SK-N-SH (cell line): ENCODE results near the gene USP12.

ENCODE experiments used
- CHD2 ChIP-seq: fragments of 150-350 bp; IDR thresholded peaks from 2 replicates; pipeline ENCODE4 v1.6.1; 2018; ENCODE audit warnings: low read length; ENCODE audit not compliant: partially characterized antibody
- ELF1 ChIP-seq: IDR thresholded peaks from 2 replicates; pipeline ENCODE4 v1.4.0; 2012
- EP300 ChIP-seq, 2 experiments: IDR thresholded peaks; 2 replicates each; pipeline versions ENCODE4 v1.4.0 to v1.6.1; 2012; ENCODE audit warnings: borderline replicate concordance in 1 of 2, low read depth in 1 of 2, low read length in 1 of 2
- FOXM1 ChIP-seq: IDR thresholded peaks from 2 replicates; pipeline ENCODE4 v1.4.0; 2012; ENCODE audit warnings: low read depth, mild to moderate bottlenecking
- JUND ChIP-seq: IDR thresholded peaks from 2 replicates; pipeline ENCODE4 v1.4.0; 2012
- MXI1 ChIP-seq: IDR thresholded peaks from 2 replicates; pipeline ENCODE4 v1.6.1; 2012; ENCODE audit warnings: mild to moderate bottlenecking, low read depth, low read length, improper control_type of control experiment
- NRF1 ChIP-seq: IDR thresholded peaks from 2 replicates; pipeline ENCODE4 v1.6.1; 2012; ENCODE audit warnings: low read depth, mild to moderate bottlenecking, low read length
- RAD21 ChIP-seq: IDR thresholded peaks from 2 replicates; pipeline ENCODE4 v1.6.1; 2012; ENCODE audit warnings: mild to moderate bottlenecking, low read length
- RFX5 ChIP-seq: IDR thresholded peaks from 2 replicates; pipeline ENCODE4 v1.6.1; 2012; ENCODE audit warnings: mild to moderate bottlenecking, improper control_type of control experiment, low read length
- TCF12 ChIP-seq: IDR thresholded peaks from 2 replicates; pipeline ENCODE4 v1.4.0; 2012
- YY1 ChIP-seq: IDR thresholded peaks from 2 replicates; pipeline ENCODE4 v1.4.0; 2012; ENCODE audit warnings: low read depth, mild to moderate bottlenecking
- TF ChIP-seq, protein P1 (sequence below): fragments of 200-600 bp; sonication (generic); IDR thresholded peaks from 2 replicates; pipeline ENCODE4 v1.6.1; 2017; ENCODE audit warnings: antibody characterized with exemption, mild to moderate bottlenecking, moderate library complexity
- TF ChIP-seq, protein P2 (sequence below): IDR thresholded peaks from 2 replicates; pipeline ENCODE4 v1.6.1; 2012; ENCODE audit warnings: mild to moderate bottlenecking, low read depth, low read length, moderate library complexity
- TF ChIP-seq, protein P3 (sequence below): IDR thresholded peaks from 2 replicates; pipeline ENCODE4 v1.4.0; 2012; ENCODE audit warnings: low read depth

DNA sequence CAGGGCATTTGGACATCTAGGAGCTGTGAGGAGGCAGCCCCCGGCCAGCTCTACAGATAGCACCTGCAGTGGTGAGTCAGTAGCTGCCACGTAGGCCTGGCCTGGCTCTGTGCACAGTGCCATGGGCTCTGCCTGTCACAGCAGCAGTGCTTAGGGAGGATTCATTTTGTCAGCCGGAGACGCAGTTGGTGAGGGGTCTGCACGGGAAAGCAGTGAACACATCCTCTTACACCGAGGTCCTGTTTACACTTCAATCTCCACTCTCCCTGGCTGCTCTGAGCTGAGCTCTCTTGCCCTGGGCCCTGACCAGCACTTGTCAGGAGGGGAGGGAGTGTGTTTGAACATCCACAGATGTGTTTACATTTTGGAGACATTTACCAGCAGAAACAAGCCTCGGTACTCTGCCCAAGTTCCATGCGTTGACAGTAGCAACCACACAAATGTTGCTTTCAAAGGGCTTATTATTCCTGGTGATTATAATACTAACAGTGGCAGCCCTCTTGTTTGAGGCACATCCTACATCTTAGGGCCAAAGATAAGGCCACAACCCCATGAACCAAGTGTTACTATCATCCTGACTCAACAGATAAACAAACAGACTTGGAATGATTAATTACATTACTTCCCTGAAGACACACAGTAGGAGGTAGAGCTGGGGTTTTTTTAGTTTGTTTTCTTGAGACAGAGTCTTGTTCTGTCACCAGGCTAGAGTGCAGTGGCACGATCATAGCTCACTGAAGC lies 148.9 kb downstream of the USP12 start:
- no peak for TF ChIP-seq RFX5
- no peak for TF ChIP-seq MXI1
- TF ChIP-seq, protein P1, sequence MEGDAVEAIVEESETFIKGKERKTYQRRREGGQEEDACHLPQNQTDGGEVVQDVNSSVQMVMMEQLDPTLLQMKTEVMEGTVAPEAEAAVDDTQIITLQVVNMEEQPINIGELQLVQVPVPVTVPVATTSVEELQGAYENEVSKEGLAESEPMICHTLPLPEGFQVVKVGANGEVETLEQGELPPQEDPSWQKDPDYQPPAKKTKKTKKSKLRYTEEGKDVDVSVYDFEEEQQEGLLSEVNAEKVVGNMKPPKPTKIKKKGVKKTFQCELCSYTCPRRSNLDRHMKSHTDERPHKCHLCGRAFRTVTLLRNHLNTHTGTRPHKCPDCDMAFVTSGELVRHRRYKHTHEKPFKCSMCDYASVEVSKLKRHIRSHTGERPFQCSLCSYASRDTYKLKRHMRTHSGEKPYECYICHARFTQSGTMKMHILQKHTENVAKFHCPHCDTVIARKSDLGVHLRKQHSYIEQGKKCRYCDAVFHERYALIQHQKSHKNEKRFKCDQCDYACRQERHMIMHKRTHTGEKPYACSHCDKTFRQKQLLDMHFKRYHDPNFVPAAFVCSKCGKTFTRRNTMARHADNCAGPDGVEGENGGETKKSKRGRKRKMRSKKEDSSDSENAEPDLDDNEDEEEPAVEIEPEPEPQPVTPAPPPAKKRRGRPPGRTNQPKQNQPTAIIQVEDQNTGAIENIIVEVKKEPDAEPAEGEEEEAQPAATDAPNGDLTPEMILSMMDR = no peak
- TF ChIP-seq TCF12 = no peak
- no peak for TF ChIP-seq NRF1
- no peak for TF ChIP-seq CHD2
- no peak for TF ChIP-seq FOXM1
- no peak for TF ChIP-seq YY1
- no peak for TF ChIP-seq EP300 (IDR thresholded peaks at IDR 0.05; ENCODE audit: borderline replicate concordance in 1 of 2, low read depth in 1 of 2, low read length in 1 of 2)
- TF ChIP-seq, protein P2, sequence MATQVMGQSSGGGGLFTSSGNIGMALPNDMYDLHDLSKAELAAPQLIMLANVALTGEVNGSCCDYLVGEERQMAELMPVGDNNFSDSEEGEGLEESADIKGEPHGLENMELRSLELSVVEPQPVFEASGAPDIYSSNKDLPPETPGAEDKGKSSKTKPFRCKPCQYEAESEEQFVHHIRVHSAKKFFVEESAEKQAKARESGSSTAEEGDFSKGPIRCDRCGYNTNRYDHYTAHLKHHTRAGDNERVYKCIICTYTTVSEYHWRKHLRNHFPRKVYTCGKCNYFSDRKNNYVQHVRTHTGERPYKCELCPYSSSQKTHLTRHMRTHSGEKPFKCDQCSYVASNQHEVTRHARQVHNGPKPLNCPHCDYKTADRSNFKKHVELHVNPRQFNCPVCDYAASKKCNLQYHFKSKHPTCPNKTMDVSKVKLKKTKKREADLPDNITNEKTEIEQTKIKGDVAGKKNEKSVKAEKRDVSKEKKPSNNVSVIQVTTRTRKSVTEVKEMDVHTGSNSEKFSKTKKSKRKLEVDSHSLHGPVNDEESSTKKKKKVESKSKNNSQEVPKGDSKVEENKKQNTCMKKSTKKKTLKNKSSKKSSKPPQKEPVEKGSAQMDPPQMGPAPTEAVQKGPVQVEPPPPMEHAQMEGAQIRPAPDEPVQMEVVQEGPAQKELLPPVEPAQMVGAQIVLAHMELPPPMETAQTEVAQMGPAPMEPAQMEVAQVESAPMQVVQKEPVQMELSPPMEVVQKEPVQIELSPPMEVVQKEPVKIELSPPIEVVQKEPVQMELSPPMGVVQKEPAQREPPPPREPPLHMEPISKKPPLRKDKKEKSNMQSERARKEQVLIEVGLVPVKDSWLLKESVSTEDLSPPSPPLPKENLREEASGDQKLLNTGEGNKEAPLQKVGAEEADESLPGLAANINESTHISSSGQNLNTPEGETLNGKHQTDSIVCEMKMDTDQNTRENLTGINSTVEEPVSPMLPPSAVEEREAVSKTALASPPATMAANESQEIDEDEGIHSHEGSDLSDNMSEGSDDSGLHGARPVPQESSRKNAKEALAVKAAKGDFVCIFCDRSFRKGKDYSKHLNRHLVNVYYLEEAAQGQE = no peak
- TF ChIP-seq, protein P3, sequence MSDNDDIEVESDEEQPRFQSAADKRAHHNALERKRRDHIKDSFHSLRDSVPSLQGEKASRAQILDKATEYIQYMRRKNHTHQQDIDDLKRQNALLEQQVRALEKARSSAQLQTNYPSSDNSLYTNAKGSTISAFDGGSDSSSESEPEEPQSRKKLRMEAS = no peak
- no peak for TF ChIP-seq ELF1
- no peak for TF ChIP-seq JUND
- no peak for TF ChIP-seq RAD21
